ENCODE data around the gene PLK5.
"Not testable (repeated sequence)": the region's sequence is repeated elsewhere in the genome, so short reads cannot be mapped to it uniquely, and the experiment has no call there.

The PLK5 gene

GRCh38 chr19:1526979-1527649 is 3.2 kb downstream of the PLK5 start:
- no peak for DNase-seq

- no peak for DNase-seq
Observed at GRCh38 chr19:1527650-1528309, 3.9 kb downstream of the PLK5 start.

GRCh38 chr19:1528596-1529429 is 4.9 kb downstream of the PLK5 start:
- no peak for DNase-seq

GRCh38 chr19:1529430-1529816 is 5.5 kb downstream of the PLK5 start:
- no peak for DNase-seq

GRCh38 chr19:1530856-1531255 is 7.0 kb downstream of the PLK5 start:
- DNase-seq = not testable (repeated sequence)

- no peak for DNase-seq
Observed at GRCh38 chr19:1531587-1531986, 7.7 kb downstream of the PLK5 start.

- DNase-seq = no peak
Observed at GRCh38 chr19:1532003-1532402, 8.1 kb downstream of the PLK5 start.

GRCh38 chr19:1533510-1534150 is 9.8 kb downstream of the PLK5 start:
- no peak for DNase-seq

- no peak for DNase-seq
Observed at GRCh38 chr19:1534972-1535371, 11.1 kb downstream of the PLK5 start.

- DNase-seq = not testable (repeated sequence)
Observed at GRCh38 chr19:1535699-1536098, 11.8 kb downstream of the PLK5 start.

- DNase-seq = no peak
Observed at GRCh38 chr19:1538978-1539377, 15.1 kb downstream of the PLK5 start.

GRCh38 chr19:1539749-1540148 is 15.9 kb downstream of the PLK5 start:
- DNase-seq = not testable (repeated sequence)

- DNase-seq = no peak
Observed at GRCh38 chr19:1540365-1540925, 16.6 kb downstream of the PLK5 start.

GRCh38 chr19:1549332-1549945 is 25.6 kb downstream of the PLK5 start:
- no peak for DNase-seq

- DNase-seq = no peak
Observed at GRCh38 chr19:1551068-1552040, 27.5 kb downstream of the PLK5 start.

GRCh38 chr19:1553415-1553814 is 29.5 kb downstream of the PLK5 start:
- DNase-seq = no peak

- no peak for DNase-seq
Observed at GRCh38 chr19:1554968-1555367, 31.1 kb downstream of the PLK5 start.

- no peak for DNase-seq
Observed at GRCh38 chr19:1555487-1556389, 31.9 kb downstream of the PLK5 start.

GRCh38 chr19:1556390-1557070 is 32.7 kb downstream of the PLK5 start:
- DNase-seq = no peak

- no peak for DNase-seq
Observed at GRCh38 chr19:1558552-1558951, 34.7 kb downstream of the PLK5 start.
